GM19438 (cell line): ENCODE data around the gene TEKT2.

Experiments used
- ATAC-seq: cut with Tn5 transposase; IDR thresholded peaks from one replicate; pipeline ENCODE4 v1.9.1; 2021; ENCODE audit warnings: low read depth; ENCODE audit not compliant: unreplicated experiment

Gene TEKT2

GRCh38 chr1:36086529-36087232 is 2.8 kb downstream of the TEKT2 start:
- no peak for ATAC-seq

GRCh38 chr1:36087233-36088123 is 3.6 kb downstream of the TEKT2 start:
- ATAC-seq = no peak

- ATAC-seq = peak; percentile 7
These were observed 4.3 kb downstream of the TEKT2 start for GRCh38 chr1:36088265-36088576.

- ATAC-seq = peak; percentile 68
These were observed 4.9 kb downstream of the TEKT2 start, which contains the start of gene ADPRS for GRCh38 chr1:36088577-36089392. Gene ADPRS, plus strand, starts transcription at chr1:36088892. Its CDS starts 13 bp downstream, at chr1:36088905.

- ATAC-seq = no peak
These were observed 5.7 kb downstream of the TEKT2 start for GRCh38 chr1:36089393-36090121.

GRCh38 chr1:36091141-36091540 is 7.2 kb downstream of the TEKT2 start:
- no peak for ATAC-seq

GRCh38 chr1:36091698-36092097 is 7.8 kb downstream of the TEKT2 start:
- ATAC-seq = no peak

- no peak for ATAC-seq
These were observed 8.4 kb downstream of the TEKT2 start for GRCh38 chr1:36092166-36092797.

GRCh38 chr1:36092798-36093185 is 8.9 kb downstream of the TEKT2 start:
- no peak for ATAC-seq

- ATAC-seq = no peak
These were observed 9.3 kb downstream of the TEKT2 start for GRCh38 chr1:36093226-36093625.

GRCh38 chr1:36093929-36094328 is 10.0 kb downstream of the TEKT2 start:
- no peak for ATAC-seq

- ATAC-seq = no peak
These were observed 10.7 kb downstream of the TEKT2 start for GRCh38 chr1:36094621-36095061.

- ATAC-seq = no peak
These were observed 12.0 kb downstream of the TEKT2 start for GRCh38 chr1:36095760-36096405.

GRCh38 chr1:36096500-36097432 is 12.9 kb downstream of the TEKT2 start:
- ATAC-seq = no peak

GRCh38 chr1:36097693-36098585 is 14.0 kb downstream of the TEKT2 start:
- ATAC-seq = no peak

- no peak for ATAC-seq
These were observed 14.9 kb downstream of the TEKT2 start for GRCh38 chr1:36098650-36099365.
